Adrenal gland (tissue), 12 donors: ENCODE results near the gene UBE2N. TPM values are rescaled to one million over a fixed set of nuclear protein-coding genes. Genes with fewer than 3 reads are reported as not detected.

ENCODE experiments used
- DNase-seq, 7 donors: peaks; one replicate each; pipeline ENCODE4 v3.0.0-alpha.2; 2019 to 2020
- H3K27ac ChIP-seq, 5 donors: fragments of 200-600 bp; sonication (generic) in 4 of 5; 1 replicate in 3 of 5; 2 replicates in 2 of 5; pipeline versions ENCODE4 v1.5.1 to v1.8.0; 2016 to 2020; ENCODE audit warnings: mild to moderate bottlenecking in 1 of 5
- H3K27me3 ChIP-seq: fragments of 200-600 bp; 2 replicates; pipeline ENCODE4 v1.8.0; 2021
- H3K36me3 ChIP-seq, 2 donors: fragments of 200-600 bp; replicated peaks in 1 of 2; 1 replicate in 1 of 2; 2 replicates in 1 of 2; pipeline versions ENCODE4 v1.5.1 to v1.8.0; 2018 to 2022
- H3K4me1 ChIP-seq, 2 donors: fragments of 200-600 bp; replicated peaks in 1 of 2; 1 replicate in 1 of 2; 2 replicates in 1 of 2; pipeline versions ENCODE4 v1.5.1 to v1.8.0; 2018 to 2021
- H3K4me3 ChIP-seq, 4 donors: fragments of 200-600 bp; sonication (generic) in 3 of 4; one replicate each; pipeline ENCODE4 v1.5.1; 2016 to 2018
- H3K9me3 ChIP-seq, 3 donors: fragments of 200-600 bp; sonication (generic) in 1 of 3; replicated peaks in 1 of 3; 1 replicate in 2 of 3; 2 replicates in 1 of 3; pipeline versions ENCODE4 v1.5.1 to v1.8.0; 2016 to 2021
- CTCF ChIP-seq, 6 experiments: fragments of 450-650 bp in 4 of 6; fragments of 200-600 bp in 2 of 6; sonication (generic) in 1 of 6; IDR thresholded peaks; 1 replicate in 5 of 6; 2 replicates in 1 of 6; pipeline versions ENCODE4 v1.5.1 to v1.8.0; 2016 to 2021; ENCODE audit warnings: antibody characterized with exemption in 6 of 6, mild to moderate bottlenecking in 2 of 6, moderate library complexity in 1 of 6
- POLR2A ChIP-seq, 2 donors: fragments of 450-650 bp; IDR thresholded peaks; one replicate each; pipeline ENCODE4 v1.6.1; 2017; ENCODE audit warnings: antibody characterized with exemption in 2 of 2, mild to moderate bottlenecking in 2 of 2, moderate library complexity in 1 of 2
- WGBS, 4 donors: extraction: QIAGEN DNeasy Blood & Tissue Kit in 2 of 4; methylation state at CpG; one replicate each; pipeline versions ENCODE4 v1.1.5 to v1.1.7; 2013 to 2017; 5-methylcytosine and 5-hydroxymethylcytosine counted together
- intact Hi-C, 2 donors: fragments of 100-400 bp; cut with DNase I; formaldehyde crosslinking; loops; one replicate each; pipeline versions ENCODE4 v1.14.1 to v1.15.0; 2022 to 2023
- polyA plus RNA-seq, 3 donors: library from polyadenylated mRNA; stranded (reverse); fragments of 200-250 nt in 2 of 3; fragments of 350-450 nt in 1 of 3; fragmentation: Illumina TruSeq in 1 of 3; extraction: RNeasy Lipid Tissue Mini Kit (QIAGEN cat#74804) in 1 of 3; gene quantifications; one replicate each; pipeline ENCODE4 v1.2.3, GENCODE V29; 2013 to 2014
- small RNA-seq, 2 donors: library from RNA; depleted of rRNA; stranded (forward); fragments of <200 nt; gene quantifications; one replicate each; pipeline ENCODE3, GENCODE V24; 2016
- total RNA-seq, 9 donors: library from RNA; depleted of rRNA in 4 of 9; stranded (reverse); fragments of >200 nt in 4 of 9; fragments of 120-200 nt in 1 of 9; fragmentation: NEBNext Ultra II Directional in 1 of 9; extraction: Animal tissue kit (Norgen Biotek cat#: 25700) in 1 of 9; gene quantifications; one replicate each; pipeline versions ENCODE4 v1.1.0 to v1.2.4, GENCODE V29; 2013 to 2023
- donor health status: healthy with polysubstance abuse.
- donor health status: Bipolar disorder and iron deficiency.
- donor health status: DM: yes; HTN: yes; CAD: no.
- donor health status: DM: no; HTN: no; CAD: no.
- donor health status: DM: no; HTN: no; CAD: no.
- donor health status: DM: yes; HTN: yes; CAD: no.

UBE2N gene
- total and polyA plus RNA-seq, 12 donors, result 22.1 to 186 (median 68.5) TPM

- TF ChIP-seq CTCF (IDR thresholded peaks at IDR 0.05) (no peak), POLR2A (IDR thresholded peaks at IDR 0.05) (no peak)
- no peak overlapping the region for H3K27ac ChIP-seq
- no peaks in the 10 kb centered on the region for H3K9me3 ChIP-seq
- peaks cover 0 to 10% of the 10 kb centered on the region in 2 donors for H3K4me1 ChIP-seq
- no peaks in the 10 kb centered on the region for H3K36me3 ChIP-seq
- intact Hi-C loops, result no loop called here
- H3K4me3 ChIP-seq, result no peak overlapping the region
- WGBS, 4 donors, result 86 to 89% (median 88%) methylated on average over 8 of the region's 8 CpGs
- H3K27me3 ChIP-seq, result no peaks in the 10 kb centered on the region
- DNase-seq, result no peak
Measured at GRCh38 chr12:93356214-93356613, 85.5 kb downstream of the UBE2N start.

Small RNA genes lying within 50 kb of the gene (small RNA-seq; reads per million reads assigned to genes)
- 0 reads per million in 2 donors for gene RF00019

Other genes starting within 250 kb of the UBE2N start
- 100 to 1,000 TPM in 7 of 9 donors, 10 to 100 TPM in 2; 52.9 to 195 (median 138) TPM for gene NUDT4, start 64.0 kb downstream of the UBE2N start, total RNA-seq
- gene NUDT4, start 64.0 kb downstream of the UBE2N start, polyA plus RNA-seq, result 100 to 1,000 TPM in 1 of 3 donors, 10 to 100 TPM in 2; 23.0 to 175 (median 29.6) TPM
- 100 to 1,000 TPM in 3 of 9 donors, 10 to 100 TPM in 6; 44.4 to 131 (median 85.5) TPM for gene MRPL42, start 25.6 kb upstream of the UBE2N start, total RNA-seq
- 100 to 1,000 TPM in 1 of 3 donors, 10 to 100 TPM in 2; 21.9 to 106 (median 29.0) TPM for gene MRPL42, start 25.6 kb upstream of the UBE2N start, polyA plus RNA-seq
- gene SOCS2, start 130.7 kb upstream of the UBE2N start, total RNA-seq, result 10 to 100 TPM; 30.7 to 66.4 (median 46.5) TPM
- gene SOCS2, start 130.7 kb upstream of the UBE2N start, polyA plus RNA-seq, result 10 to 100 TPM; 28.2 to 46.5 (median 29.4) TPM
- gene CRADD, start 235.4 kb upstream of the UBE2N start, total RNA-seq, result 10 to 100 TPM; 27.4 to 70.1 (median 41.4) TPM
- 10 to 100 TPM in 2 of 3 donors, 1 to 10 TPM in 1; 7.3 to 29.6 (median 14.6) TPM for gene CRADD, start 235.4 kb upstream of the UBE2N start, polyA plus RNA-seq